Activated naive CD8-positive, alpha-beta T cell (primary cell): ENCODE measurements around the gene RASGRF1.
"Not testable (repeated sequence)": the region's sequence is repeated elsewhere in the genome, so short reads cannot be mapped to it uniquely, and the experiment has no call there.

Experiments
- H3K27ac Mint-ChIP-seq: one replicate; pipeline ENCODE4 v1.8.0; 2021; ENCODE audit warnings: mixed read lengths
- H3K27me3 Mint-ChIP-seq: one replicate; pipeline ENCODE4 v1.8.0; 2021; ENCODE audit warnings: mixed read lengths
- H3K36me3 Mint-ChIP-seq: one replicate; pipeline ENCODE4 v1.8.0; 2021; ENCODE audit warnings: mixed read lengths
- H3K4me1 Mint-ChIP-seq: one replicate; pipeline ENCODE4 v1.8.0; 2021; ENCODE audit warnings: low read depth, mixed read lengths
- H3K4me3 Mint-ChIP-seq: one replicate; pipeline ENCODE4 v1.8.0; 2021; ENCODE audit warnings: mild to moderate bottlenecking, mixed read lengths
- H3K9me3 Mint-ChIP-seq: one replicate; pipeline ENCODE4 v1.8.0; 2021; ENCODE audit warnings: low read depth, mixed read lengths

Gene RASGRF1

GRCh38 chr15:79006071-79006470, 84.5 kb downstream of the RASGRF1 start:
- no peak overlapping the region for H3K27ac Mint-ChIP-seq
- peaks cover 8% of the 10 kb centered on the region for H3K4me1 Mint-ChIP-seq
- no peaks in the 10 kb centered on the region for H3K9me3 Mint-ChIP-seq
- no peak overlapping the region for H3K4me3 Mint-ChIP-seq
- peaks cover 2% of the 10 kb centered on the region for H3K27me3 Mint-ChIP-seq
- H3K36me3 Mint-ChIP-seq = no peaks in the 10 kb centered on the region

- Mint-ChIP-seq H3K27ac (no peak overlapping the region), H3K4me1 (peaks cover 8% of the 10 kb centered on the region), H3K27me3 (no peaks in the 10 kb centered on the region)
Observed at GRCh38 chr15:79004336-79004735, 86.2 kb downstream of the RASGRF1 start.

GRCh38 chr15:79003896-79004295, 86.7 kb downstream of the RASGRF1 start:
- no peak overlapping the region for H3K4me3 Mint-ChIP-seq
- H3K4me1 Mint-ChIP-seq = peaks cover 8% of the 10 kb centered on the region
- no peaks in the 10 kb centered on the region for H3K36me3 Mint-ChIP-seq
- H3K27ac Mint-ChIP-seq = no peak overlapping the region
- H3K9me3 Mint-ChIP-seq = no peaks in the 10 kb centered on the region
- no peaks in the 10 kb centered on the region for H3K27me3 Mint-ChIP-seq

More at GRCh38 chr15:79004336-79004735, 86.2 kb downstream of the RASGRF1 start:
- H3K36me3 Mint-ChIP-seq = no peaks in the 10 kb centered on the region
- no peak overlapping the region for H3K4me3 Mint-ChIP-seq
- no peaks in the 10 kb centered on the region for H3K9me3 Mint-ChIP-seq

GRCh38 chr15:79003301-79003700, 87.3 kb downstream of the RASGRF1 start:
- H3K4me3 Mint-ChIP-seq = no peak overlapping the region
- peaks cover 8% of the 10 kb centered on the region for H3K4me1 Mint-ChIP-seq
- no peaks in the 10 kb centered on the region for H3K36me3 Mint-ChIP-seq
- no peak overlapping the region for H3K27ac Mint-ChIP-seq
- no peaks in the 10 kb centered on the region for H3K9me3 Mint-ChIP-seq
- H3K27me3 Mint-ChIP-seq = no peaks in the 10 kb centered on the region

GRCh38 chr15:79002581-79002980, 88.0 kb downstream of the RASGRF1 start:
- H3K9me3 Mint-ChIP-seq = no peaks in the 10 kb centered on the region
- no peak overlapping the region for H3K27ac Mint-ChIP-seq
- H3K36me3 Mint-ChIP-seq = no peaks in the 10 kb centered on the region
- no peaks in the 10 kb centered on the region for H3K27me3 Mint-ChIP-seq
- H3K4me1 Mint-ChIP-seq = peaks cover 8% of the 10 kb centered on the region
- H3K4me3 Mint-ChIP-seq = no peak overlapping the region

- Mint-ChIP-seq H3K36me3 (no peaks in the 10 kb centered on the region), H3K27me3 (no peaks in the 10 kb centered on the region), H3K27ac (no peak overlapping the region), H3K4me3 (no peak overlapping the region), H3K9me3 (no peaks in the 10 kb centered on the region), H3K4me1 (peaks cover 3% of the 10 kb centered on the region)
Observed at GRCh38 chr15:78999636-79000035, 90.9 kb downstream of the RASGRF1 start.

GRCh38 chr15:78998526-78998925, 92.1 kb downstream of the RASGRF1 start:
- Mint-ChIP-seq H3K27ac (no peak overlapping the region), H3K4me3 (no peak overlapping the region), H3K27me3 (no peaks in the 10 kb centered on the region), H3K9me3 (no peaks in the 10 kb centered on the region), H3K4me1 (no peaks in the 10 kb centered on the region), H3K36me3 (no peaks in the 10 kb centered on the region)

- no peaks in the 10 kb centered on the region for H3K4me1 Mint-ChIP-seq
- H3K36me3 Mint-ChIP-seq = no peaks in the 10 kb centered on the region
- no peak overlapping the region for H3K4me3 Mint-ChIP-seq
- H3K27ac Mint-ChIP-seq = no peak overlapping the region
- no peaks in the 10 kb centered on the region for H3K9me3 Mint-ChIP-seq
- no peaks in the 10 kb centered on the region for H3K27me3 Mint-ChIP-seq
Observed at GRCh38 chr15:78997981-78998499, 92.5 kb downstream of the RASGRF1 start.

- no peaks in the 10 kb centered on the region for H3K27me3 Mint-ChIP-seq
- no peaks in the 10 kb centered on the region for H3K36me3 Mint-ChIP-seq
- no peak overlapping the region for H3K4me3 Mint-ChIP-seq
- H3K27ac Mint-ChIP-seq = no peak overlapping the region
- no peaks in the 10 kb centered on the region for H3K4me1 Mint-ChIP-seq
- H3K9me3 Mint-ChIP-seq = no peaks in the 10 kb centered on the region
Observed at GRCh38 chr15:78996894-78997275, 93.7 kb downstream of the RASGRF1 start.

- Mint-ChIP-seq H3K36me3 (no peaks in the 10 kb centered on the region), H3K27ac (no peak overlapping the region), H3K4me1 (no peaks in the 10 kb centered on the region), H3K27me3 (no peaks in the 10 kb centered on the region), H3K4me3 (no peak overlapping the region), H3K9me3 (no peaks in the 10 kb centered on the region)
Observed at GRCh38 chr15:78995921-78996893, 94.4 kb downstream of the RASGRF1 start.

GRCh38 chr15:78995161-78995560, 95.4 kb downstream of the RASGRF1 start:
- not testable (repeated sequence) for H3K27ac Mint-ChIP-seq, H3K4me3 Mint-ChIP-seq, H3K27me3 Mint-ChIP-seq, H3K36me3 Mint-ChIP-seq, H3K4me1 Mint-ChIP-seq, H3K9me3 Mint-ChIP-seq

GRCh38 chr15:78993931-78994530, 96.5 kb downstream of the RASGRF1 start:
- Mint-ChIP-seq H3K27me3 (no peaks in the 10 kb centered on the region), H3K9me3 (no peaks in the 10 kb centered on the region), H3K4me3 (no peak overlapping the region), H3K36me3 (no peaks in the 10 kb centered on the region), H3K27ac (no peak overlapping the region), H3K4me1 (no peaks in the 10 kb centered on the region)

- Mint-ChIP-seq H3K4me1 (no peaks in the 10 kb centered on the region), H3K4me3 (no peak overlapping the region), H3K9me3 (no peaks in the 10 kb centered on the region), H3K27me3 (no peaks in the 10 kb centered on the region), H3K36me3 (no peaks in the 10 kb centered on the region), H3K27ac (no peak overlapping the region)
Observed at GRCh38 chr15:78993257-78993930, 97.2 kb downstream of the RASGRF1 start.

- Mint-ChIP-seq H3K27me3 (no peaks in the 10 kb centered on the region), H3K36me3 (no peaks in the 10 kb centered on the region), H3K9me3 (no peaks in the 10 kb centered on the region), H3K4me1 (no peaks in the 10 kb centered on the region), H3K4me3 (no peak overlapping the region), H3K27ac (no peak overlapping the region)
Observed at GRCh38 chr15:78992416-78993256, 97.9 kb downstream of the RASGRF1 start.
